Parietal lobe (tissue), 2 donors: Measurements from ENCODE around the gene HMOX2. TPM values are rescaled to one million over a fixed set of nuclear protein-coding genes. Genes with fewer than 3 reads are reported as not detected.

Source experiments
- small RNA-seq: library from RNA; depleted of rRNA; stranded (forward); fragments of <200 nt; gene quantifications from one replicate; pipeline ENCODE3, GENCODE V24; 2014; ENCODE audit warnings: low replicate concordance
- total RNA-seq: library from RNA; depleted of rRNA; stranded (reverse); fragments of >200 nt; gene quantifications from one replicate; pipeline ENCODE4 v1.2.3, GENCODE V29; 2014

The HMOX2 gene
- 42.9 TPM for total RNA-seq

GRCh38 chr16:4475880-4476788 lies at the start of gene HMOX2:
Gene HMOX2, plus strand, starts transcription at chr16:4476398. Its CDS starts 29,127 bp downstream, at chr16:4505525.

GRCh38 chr16:4474192-4474961 lies 1.8 kb upstream of the HMOX2 start, which contains the start of gene NMRAL1:
Gene NMRAL1, minus strand, starts transcription at chr16:4474625. Its CDS starts 493 bp downstream, at chr16:4474132.

GRCh38 chr16:4538350-4539235 lies 62.4 kb downstream of the HMOX2 start, which contains the start of gene CDIP1:
Gene CDIP1, minus strand, starts transcription at chr16:4538773. Its CDS starts 24,643 bp downstream, at chr16:4514130.

GRCh38 chr16:4556112-4556511 lies 79.9 kb downstream of the HMOX2 start, which contains the start of gene C16orf96:
Gene C16orf96, plus strand, starts transcription at chr16:4556340. Its CDS starts 150 bp downstream, at chr16:4556490.

Small RNA genes within 50 kb of the gene (small RNA-seq; reads per million reads assigned to genes)
- gene AC012676.2 = not detected

Other genes with a start within 250 kb of the HMOX2 start
- gene SRL, start 234.3 kb upstream of the HMOX2 start, total RNA-seq = not detected
- gene TFAP4, start 203.4 kb upstream of the HMOX2 start, total RNA-seq = 10.6 TPM
- 4.7 TPM for gene GLIS2, start 160.3 kb upstream of the HMOX2 start, total RNA-seq
- 21.0 TPM for gene PAM16, start 125.1 kb upstream of the HMOX2 start, total RNA-seq
- 1.9 TPM for gene VASN, start 104.5 kb upstream of the HMOX2 start, total RNA-seq
- 54.8 TPM for gene CORO7, start 59.8 kb upstream of the HMOX2 start, total RNA-seq
- gene DNAJA3, start 50.5 kb upstream of the HMOX2 start, total RNA-seq = 33.2 TPM
- gene NMRAL1, start 1.8 kb upstream of the HMOX2 start, total RNA-seq = 57.9 TPM
- gene CDIP1, start 62.4 kb downstream of the HMOX2 start, total RNA-seq = 18.2 TPM
- 0.63 TPM for gene C16orf96, start 79.9 kb downstream of the HMOX2 start, total RNA-seq
- 8.5 TPM for gene UBALD1, start 138.5 kb downstream of the HMOX2 start, total RNA-seq
- gene MGRN1, start 148.4 kb downstream of the HMOX2 start, total RNA-seq = 65.1 TPM
- gene NUDT16L1, start 217.2 kb downstream of the HMOX2 start, total RNA-seq = 32.6 TPM